Esophagus squamous epithelium (tissue), 5 donors: ENCODE results near the gene BUD13. TPM values are rescaled to one million over a fixed set of nuclear protein-coding genes. Genes with fewer than 3 reads are reported as not detected.

Experiments
- DNase-seq: peaks from one replicate; lab custom pipeline; 2025; lab: John Stamatoyannopoulos, UW
- H3K27ac ChIP-seq, 4 donors: fragments of 200-600 bp; sonication (generic); one replicate each; pipeline ENCODE4 v1.5.1; 2016 to 2019; ENCODE audit warnings: mild to moderate bottlenecking in 1 of 4
- H3K27me3 ChIP-seq, 4 donors: fragments of 200-600 bp; sonication (generic); 1 replicate in 3 of 4; 2 replicates in 1 of 4; pipeline versions ENCODE4 v1.5.1 to v1.6.0; 2017 to 2021; ENCODE audit warnings: antibody characterized with exemption in 1 of 4
- H3K36me3 ChIP-seq, 3 donors: fragments of 200-600 bp; sonication (generic); one replicate each; pipeline ENCODE4 v1.5.1; 2016 to 2019
- H3K4me1 ChIP-seq, 3 donors: fragments of 200-600 bp; sonication (generic); one replicate each; pipeline ENCODE4 v1.5.1; 2017 to 2019
- H3K4me3 ChIP-seq, 4 donors: fragments of 200-600 bp; sonication (generic); 1 replicate in 3 of 4; 2 replicates in 1 of 4; pipeline ENCODE4 v1.5.1; 2016 to 2019; ENCODE audit warnings: mild to moderate bottlenecking in 2 of 4, moderate library complexity in 1 of 4
- H3K9me3 ChIP-seq, 3 donors: fragments of 200-600 bp; sonication (generic); one replicate each; pipeline ENCODE4 v1.5.1; 2016 to 2019
- POLR2A ChIP-seq, 4 donors: fragments of 450-650 bp; IDR thresholded peaks; one replicate each; pipeline ENCODE4 v1.6.1; 2017; ENCODE audit warnings: antibody characterized with exemption in 4 of 4, mild to moderate bottlenecking in 4 of 4, moderate library complexity in 3 of 4
- WGBS, 2 donors: methylation state at CpG; one replicate each; pipeline ENCODE4 v1.1.5; 2018; 5-methylcytosine and 5-hydroxymethylcytosine counted together
- intact Hi-C: fragments of 100-400 bp; cut with DNase I; formaldehyde crosslinking; loops from one replicate; pipeline ENCODE4 v1.15.0; 2022
- total RNA-seq, 4 donors: library from RNA; depleted of rRNA; stranded (reverse); fragments of >200 nt; gene quantifications; one replicate each; pipeline ENCODE4 v1.1.0, GENCODE V29; 2016
- TF ChIP-seq, protein P1 (sequence below), 6 experiments: fragments of 450-650 bp in 4 of 6; fragments of 200-600 bp in 2 of 6; sonication (generic) in 2 of 6; IDR thresholded peaks; one replicate each; pipeline ENCODE4 v1.5.1; 2016 to 2019; ENCODE audit warnings: antibody characterized with exemption in 6 of 6, mild to moderate bottlenecking in 4 of 6, moderate library complexity in 4 of 6
- donor health status: DM: yes; HTN: yes; CAD: no.

The BUD13 gene
- total RNA-seq, 4 donors from 2014 or later = 6.0 to 13.9 (median 12.0) TPM

DNA sequence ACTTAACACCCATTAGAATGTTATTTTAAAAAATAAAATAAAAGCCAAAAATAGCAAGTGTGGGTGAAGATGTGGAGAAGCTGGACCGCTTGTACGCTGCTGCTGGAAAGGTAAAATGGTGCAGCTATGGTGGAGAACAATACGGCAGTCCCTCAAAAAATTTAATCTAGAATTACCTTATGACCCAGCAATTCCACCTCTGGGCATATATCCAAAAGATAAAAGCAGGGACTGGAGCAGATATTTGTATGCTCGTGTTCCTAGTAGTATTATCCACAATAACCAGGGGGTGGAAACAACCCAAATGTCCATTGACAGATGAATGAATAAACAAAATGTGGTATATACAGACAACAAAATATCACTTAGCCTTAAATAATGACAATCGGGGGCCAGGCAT lies 25.0 kb upstream of the BUD13 start:
- WGBS, 2 donors = 90 to 92% methylated on average over 5 of the region's 5 CpGs
- Histone ChIP-seq H3K27me3 (peaks cover 0 to 4% (median 0%) of the 10 kb centered on the region in 4 donors), H3K36me3 (no peaks in the 10 kb centered on the region), H3K4me1 (no peaks in the 10 kb centered on the region), H3K9me3 (no peaks in the 10 kb centered on the region), H3K4me3 (no peak overlapping the region), H3K27ac (no peak overlapping the region)
- no peak for DNase-seq
- intact Hi-C loops = loop anchor here (5.0 kb wide), 1 partner anchor 309 kb away; no protein-coding TSS in a partner anchor
- no peak for TF ChIP-seq POLR2A (IDR thresholded peaks at IDR 0.05)
- TF ChIP-seq, protein P1, sequence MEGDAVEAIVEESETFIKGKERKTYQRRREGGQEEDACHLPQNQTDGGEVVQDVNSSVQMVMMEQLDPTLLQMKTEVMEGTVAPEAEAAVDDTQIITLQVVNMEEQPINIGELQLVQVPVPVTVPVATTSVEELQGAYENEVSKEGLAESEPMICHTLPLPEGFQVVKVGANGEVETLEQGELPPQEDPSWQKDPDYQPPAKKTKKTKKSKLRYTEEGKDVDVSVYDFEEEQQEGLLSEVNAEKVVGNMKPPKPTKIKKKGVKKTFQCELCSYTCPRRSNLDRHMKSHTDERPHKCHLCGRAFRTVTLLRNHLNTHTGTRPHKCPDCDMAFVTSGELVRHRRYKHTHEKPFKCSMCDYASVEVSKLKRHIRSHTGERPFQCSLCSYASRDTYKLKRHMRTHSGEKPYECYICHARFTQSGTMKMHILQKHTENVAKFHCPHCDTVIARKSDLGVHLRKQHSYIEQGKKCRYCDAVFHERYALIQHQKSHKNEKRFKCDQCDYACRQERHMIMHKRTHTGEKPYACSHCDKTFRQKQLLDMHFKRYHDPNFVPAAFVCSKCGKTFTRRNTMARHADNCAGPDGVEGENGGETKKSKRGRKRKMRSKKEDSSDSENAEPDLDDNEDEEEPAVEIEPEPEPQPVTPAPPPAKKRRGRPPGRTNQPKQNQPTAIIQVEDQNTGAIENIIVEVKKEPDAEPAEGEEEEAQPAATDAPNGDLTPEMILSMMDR (IDR thresholded peaks at IDR 0.05) = no peak

DNA sequence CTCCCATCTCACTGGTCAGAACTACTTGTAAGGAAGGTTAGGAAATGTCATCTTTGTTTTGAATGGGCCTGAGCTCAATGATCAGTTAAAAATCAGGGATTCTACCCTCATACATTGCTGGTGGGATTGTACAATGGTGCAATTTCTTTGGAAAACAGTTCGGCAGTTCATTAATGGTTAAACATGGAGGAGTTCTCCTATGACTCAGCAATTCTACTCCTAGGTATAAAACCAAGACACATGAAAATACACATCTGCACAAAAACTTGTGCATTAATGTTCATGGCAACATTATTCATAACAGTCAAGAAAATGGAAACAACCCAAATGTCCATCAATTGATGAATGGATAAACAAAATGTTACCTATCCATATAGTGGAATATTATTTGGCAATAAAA lies 23.8 kb upstream of the BUD13 start:
- 78 to 80% methylated on average over 1 of the region's 1 CpG for WGBS, 2 donors

DNA sequence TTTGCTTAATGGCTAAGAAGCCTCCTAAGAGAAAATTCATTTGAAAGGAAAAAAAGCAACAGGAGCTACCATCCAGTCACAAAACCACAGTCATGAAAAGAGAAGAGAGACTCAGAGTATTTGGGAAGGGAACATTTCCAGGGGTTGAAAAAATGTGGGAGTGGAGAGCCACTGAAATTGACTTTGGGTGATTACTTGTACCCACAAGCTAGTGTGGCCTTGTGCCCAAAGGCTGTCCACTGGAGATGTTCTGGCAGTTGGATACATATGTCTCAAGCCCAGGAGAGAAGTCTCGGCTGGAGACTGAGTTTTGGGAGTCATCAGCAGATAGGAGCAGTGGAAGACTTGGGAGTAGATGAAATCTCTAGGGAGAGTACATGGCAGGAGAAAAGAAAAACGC lies 22.1 kb upstream of the BUD13 start:
- no peak for DNase-seq
- Histone ChIP-seq H3K4me3 (no peak overlapping the region), H3K9me3 (no peaks in the 10 kb centered on the region), H3K4me1 (peaks cover 5 to 10% (median 7%) of the 10 kb centered on the region in 3 donors), H3K36me3 (no peaks in the 10 kb centered on the region), H3K27ac (no peak overlapping the region), H3K27me3 (peaks cover 0 to 15% (median 0%) of the 10 kb centered on the region in 4 donors)
- TF ChIP-seq, protein P1 (IDR thresholded peaks at IDR 0.05) = no peak
- no peak for TF ChIP-seq POLR2A (IDR thresholded peaks at IDR 0.05)
- WGBS, 2 donors = 72 to 78% methylated on average over 2 of the region's 2 CpGs
- intact Hi-C loops = loop anchor here (5.0 kb wide), 1 partner anchor 312 kb away; no protein-coding TSS in a partner anchor

More for the DNA sequence above, 23.8 kb upstream of the BUD13 start:
- Histone ChIP-seq H3K36me3 (no peaks in the 10 kb centered on the region), H3K4me3 (no peak overlapping the region), H3K27me3 (peaks cover 0 to 4% (median 0%) of the 10 kb centered on the region in 4 donors), H3K4me1 (peaks cover under 1 to 4% (median 2%) of the 10 kb centered on the region in 3 donors), H3K9me3 (no peaks in the 10 kb centered on the region), H3K27ac (no peak overlapping the region)
- no peak for DNase-seq
- intact Hi-C loops = loop anchor here (5.0 kb wide), 1 partner anchor 311 kb away; no protein-coding TSS in a partner anchor
- no peak for TF ChIP-seq POLR2A (IDR thresholded peaks at IDR 0.05)
- TF ChIP-seq, protein P1 (IDR thresholded peaks at IDR 0.05) = no peak

DNA sequence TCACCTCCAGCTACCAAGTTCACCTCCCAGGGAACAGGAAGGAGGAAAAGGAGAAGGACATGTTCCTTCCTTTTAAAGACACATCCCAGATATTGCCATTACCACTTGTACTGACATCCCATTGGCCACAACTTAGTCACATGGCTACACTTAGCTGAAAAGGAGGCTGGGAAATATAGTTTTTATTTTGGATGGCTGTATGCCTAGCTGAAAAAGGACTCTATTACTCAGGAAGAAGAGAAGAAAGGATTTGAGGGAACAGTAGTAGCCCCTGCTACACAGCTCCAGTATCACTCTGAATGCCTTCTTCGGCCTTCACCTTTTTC lies 20.9 kb upstream of the BUD13 start:
- no peak for DNase-seq
- WGBS, 2 donors = 90 to 100% methylated on average over 1 of the region's 1 CpG
- intact Hi-C loops = no loop called here

More for the DNA sequence above, 20.9 kb upstream of the BUD13 start:
- Histone ChIP-seq H3K9me3 (no peaks in the 10 kb centered on the region), H3K36me3 (no peaks in the 10 kb centered on the region), H3K4me1 (peaks cover 5 to 11% (median 7%) of the 10 kb centered on the region in 3 donors), H3K4me3 (no peak overlapping the region), H3K27me3 (peaks cover 0 to 11% (median 0%) of the 10 kb centered on the region in 4 donors), H3K27ac (no peak overlapping the region)
- no peak for TF ChIP-seq POLR2A (IDR thresholded peaks at IDR 0.05)
- TF ChIP-seq, protein P1 (IDR thresholded peaks at IDR 0.05) = no peak
